Stimulated activated CD4-positive, alpha-beta T cell treated with anti-CD3 and anti-CD28 coated beads, Interleukin-1b, Interleukin-23, amount 100 ng/mL, for 48 hours (primary cell): ENCODE data around the gene ARGLU1.
"Not testable (repeated sequence)": the region's sequence is repeated elsewhere in the genome, so short reads cannot be mapped to it uniquely, and the experiment has no call there.

Source experiments
- DNase-seq: peaks from one replicate; pipeline ENCODE4 v3.0.0-alpha.2; 2020

The ARGLU1 gene

GRCh38 chr13:106567474-106568298, at the start of gene ARGLU1:
ARGLU1 (minus strand) TSS chr13:106568137; CDS start chr13:106567919, 218 bp downstream.
- peak; percentile 93 for DNase-seq

GRCh38 chr13:106617561-106617960, 49.6 kb upstream of the ARGLU1 start:
- DNase-seq: no peak

GRCh38 chr13:106616729-106617128, 48.8 kb upstream of the ARGLU1 start:
- no peak for DNase-seq

GRCh38 chr13:106614874-106615273, 46.9 kb upstream of the ARGLU1 start:
- DNase-seq: no peak

- no peak for DNase-seq
Measured at GRCh38 chr13:106612688-106613087, 44.8 kb upstream of the ARGLU1 start.

GRCh38 chr13:106610486-106610885, 42.5 kb upstream of the ARGLU1 start:
- DNase-seq: no peak

- DNase-seq: no peak
Measured at GRCh38 chr13:106609116-106609515, 41.2 kb upstream of the ARGLU1 start.

GRCh38 chr13:106603546-106603945, 35.6 kb upstream of the ARGLU1 start:
- DNase-seq: no peak

- no peak for DNase-seq
Measured at GRCh38 chr13:106602178-106602577, 34.2 kb upstream of the ARGLU1 start.

- no peak for DNase-seq
Measured at GRCh38 chr13:106601489-106601888, 33.6 kb upstream of the ARGLU1 start.

- DNase-seq: not testable (repeated sequence)
Measured at GRCh38 chr13:106600798-106601135, 32.8 kb upstream of the ARGLU1 start.

GRCh38 chr13:106599875-106600797, 32.2 kb upstream of the ARGLU1 start:
- DNase-seq: no peak

- DNase-seq: no peak
Measured at GRCh38 chr13:106597749-106598395, 29.9 kb upstream of the ARGLU1 start.

GRCh38 chr13:106597186-106597585, 29.2 kb upstream of the ARGLU1 start:
- DNase-seq: no peak

GRCh38 chr13:106596275-106596937, 28.5 kb upstream of the ARGLU1 start:
- DNase-seq: no peak

GRCh38 chr13:106595625-106596024, 27.7 kb upstream of the ARGLU1 start:
- DNase-seq: no peak

- DNase-seq: no peak
Measured at GRCh38 chr13:106594980-106595379, 27.0 kb upstream of the ARGLU1 start.

GRCh38 chr13:106593132-106593531, 25.2 kb upstream of the ARGLU1 start:
- no peak for DNase-seq

GRCh38 chr13:106591299-106591698, 23.4 kb upstream of the ARGLU1 start:
- no peak for DNase-seq

- DNase-seq: no peak
Measured at GRCh38 chr13:106589716-106590115, 21.8 kb upstream of the ARGLU1 start.

- no peak for DNase-seq
Measured at GRCh38 chr13:106588367-106588766, 20.4 kb upstream of the ARGLU1 start.

GRCh38 chr13:106587787-106588186, 19.9 kb upstream of the ARGLU1 start:
- DNase-seq: no peak

- no peak for DNase-seq
Measured at GRCh38 chr13:106586648-106587166, 18.8 kb upstream of the ARGLU1 start.
